ENCODE data around the gene ZNF384. TPM values are rescaled to one million over a fixed set of nuclear protein-coding genes. Genes with fewer than 3 reads are reported as not detected.

ZNF384 gene
- polyA plus RNA-seq, 4 donors, result 68.1 to 109 (median 90.5) TPM

GRCh38 chr12:6631549-6631961 lies 57.6 kb downstream of the ZNF384 start:
- DNase-seq (ENCODE audit: low read depth in 4 of 4, low spot score in 2 of 4), result no peak

- no peak for DNase-seq (ENCODE audit: low read depth in 4 of 4, low spot score in 2 of 4)
Measured at GRCh38 chr12:6630736-6631135, 58.4 kb downstream of the ZNF384 start.

DNA sequence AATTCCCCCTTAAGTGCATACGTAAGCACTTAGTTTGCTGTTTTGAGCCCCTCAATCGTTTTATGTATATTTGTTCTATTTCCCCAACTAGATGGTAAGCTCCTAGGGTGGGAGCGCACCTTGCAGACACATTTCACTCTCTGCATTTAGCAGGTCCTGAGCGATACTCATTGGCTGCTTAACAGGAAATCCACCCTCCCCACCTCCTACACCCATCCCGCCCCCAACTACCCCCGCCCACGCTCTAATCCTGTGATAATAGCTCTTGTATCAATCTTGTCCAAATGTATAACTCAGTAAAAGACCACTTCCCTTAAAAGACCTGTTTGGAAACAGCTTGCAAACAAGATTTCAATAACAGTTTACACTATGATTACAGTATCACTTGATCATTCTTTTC lies 61.6 kb downstream of the ZNF384 start:
- DNase-seq (ENCODE audit: low read depth in 4 of 4, low spot score in 2 of 4), result no peak

DNA sequence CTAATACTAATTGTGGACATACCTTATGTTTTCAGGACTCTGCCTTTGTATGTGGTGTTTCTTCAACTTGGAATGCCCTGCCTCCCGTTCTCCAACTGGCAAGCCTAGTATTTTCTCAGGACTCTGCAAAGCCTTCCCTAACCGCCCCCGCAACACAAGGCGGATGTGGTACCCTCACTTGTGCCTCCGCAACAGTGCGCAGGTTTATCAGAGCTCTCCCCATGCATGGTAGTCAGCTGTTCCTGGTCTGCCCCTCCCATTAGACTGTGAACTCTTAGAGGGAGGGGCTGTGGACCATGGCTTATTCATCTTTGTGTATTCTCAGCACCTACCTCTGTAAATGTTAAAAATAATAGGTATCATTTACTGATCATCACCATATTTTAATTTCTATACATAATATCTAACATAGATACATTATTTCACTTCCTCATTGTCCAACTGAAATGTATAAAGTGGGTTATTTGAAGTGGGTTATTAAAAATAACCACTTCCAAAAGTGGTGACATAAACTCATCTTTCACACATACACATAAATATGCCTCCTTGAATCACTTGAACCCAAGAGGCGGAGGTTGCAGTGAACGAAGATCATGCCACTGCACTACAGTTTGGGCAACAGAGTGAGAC lies 62.4 kb downstream of the ZNF384 start:
- no peak for DNase-seq (ENCODE audit: low read depth in 4 of 4, low spot score in 2 of 4)

GRCh38 chr12:6620885-6621274 lies 68.3 kb downstream of the ZNF384 start:
- DNase-seq (ENCODE audit: low read depth in 4 of 4, low spot score in 2 of 4), result no peak

- DNase-seq (ENCODE audit: low read depth in 4 of 4, low spot score in 2 of 4), result no peak
Measured at GRCh38 chr12:6620137-6620884, 68.9 kb downstream of the ZNF384 start.

DNA sequence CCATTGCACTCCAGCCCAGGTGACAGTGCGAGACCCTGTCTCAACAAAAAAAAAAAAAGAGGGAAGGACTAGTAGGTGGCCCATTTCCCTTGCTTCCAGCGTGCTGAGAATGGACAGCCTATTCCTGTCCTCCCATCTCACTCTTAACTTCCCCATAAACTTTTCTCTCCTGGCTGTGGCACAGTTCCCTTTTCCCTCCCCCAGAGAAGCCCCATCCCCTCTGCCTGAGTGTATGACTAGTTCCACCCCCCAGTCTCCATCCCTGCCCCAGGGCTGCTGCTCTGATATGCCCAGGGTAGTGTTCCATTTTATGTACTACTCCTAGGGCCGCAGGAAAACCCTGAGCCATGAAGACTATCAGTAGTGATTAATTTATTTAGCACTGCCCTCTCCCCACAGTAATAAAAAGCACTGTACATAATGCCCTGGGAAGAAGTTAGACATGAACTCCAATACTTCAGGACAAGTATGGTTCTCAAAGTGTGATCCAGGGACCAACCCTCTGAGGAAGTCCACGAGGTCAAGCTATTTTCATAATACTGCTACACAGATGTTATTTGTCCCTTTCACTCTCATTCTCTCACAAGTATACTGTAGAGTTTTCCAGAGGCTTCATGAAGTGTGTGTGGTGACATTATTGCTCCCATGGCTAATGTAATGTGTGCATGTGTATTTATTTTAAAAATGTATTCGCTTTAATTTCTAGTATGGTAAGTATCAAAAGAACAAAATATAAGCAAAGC lies 70.5 kb downstream of the ZNF384 start:
- no peak for DNase-seq (ENCODE audit: low read depth in 4 of 4, low spot score in 2 of 4)

Other genes starting within 250 kb of the ZNF384 start
- gene CD27, start 244.4 kb downstream of the ZNF384 start, polyA plus RNA-seq (ENCODE audit: insufficient read length in 4 of 4), result 1 to 10 TPM in 2 of 4 donors, under 1 TPM in 2; 0.56 to 2.5 (median 1.3) TPM
- gene TAPBPL, start 237.3 kb downstream of the ZNF384 start, polyA plus RNA-seq (ENCODE audit: insufficient read length in 4 of 4), result 10 to 100 TPM; 15.5 to 25.6 (median 19.5) TPM
- gene VAMP1, start 218.7 kb downstream of the ZNF384 start, polyA plus RNA-seq (ENCODE audit: insufficient read length in 4 of 4), result 10 to 100 TPM in 3 of 4 donors, 1 to 10 TPM in 1; 6.7 to 16.5 (median 10.4) TPM
- gene MRPL51, start 196.1 kb downstream of the ZNF384 start, polyA plus RNA-seq (ENCODE audit: insufficient read length in 4 of 4), result 100 to 1,000 TPM; 153 to 196 (median 177) TPM
- 10 to 100 TPM; 48.2 to 73.2 (median 63.9) TPM for gene NCAPD2, start 195.3 kb downstream of the ZNF384 start, polyA plus RNA-seq (ENCODE audit: insufficient read length in 4 of 4)
- 1,000 to 10,000 TPM; 1,941 to 2,047 (median 1,998) TPM for gene GAPDH, start 154.9 kb downstream of the ZNF384 start, polyA plus RNA-seq (ENCODE audit: insufficient read length in 4 of 4)
- gene IFFO1, start 133.3 kb downstream of the ZNF384 start, polyA plus RNA-seq (ENCODE audit: insufficient read length in 4 of 4), result 10 to 100 TPM; 11.7 to 22.9 (median 15.9) TPM
- gene NOP2, start 121.1 kb downstream of the ZNF384 start, polyA plus RNA-seq (ENCODE audit: insufficient read length in 4 of 4), result 10 to 100 TPM; 24.5 to 37.1 (median 28.7) TPM
- gene CHD4, start 82.0 kb downstream of the ZNF384 start, polyA plus RNA-seq (ENCODE audit: insufficient read length in 4 of 4), result 100 to 1,000 TPM; 269 to 322 (median 294) TPM
- gene LPAR5, start 53.4 kb downstream of the ZNF384 start, polyA plus RNA-seq (ENCODE audit: insufficient read length in 4 of 4), result 1 to 10 TPM; 1.1 to 1.6 (median 1.4) TPM
- gene ACRBP, start 41.9 kb downstream of the ZNF384 start, polyA plus RNA-seq (ENCODE audit: insufficient read length in 4 of 4), result 1 to 10 TPM; 2.4 to 6.6 (median 5.0) TPM
- 100 to 1,000 TPM; 112 to 133 (median 122) TPM for gene ING4, start 26.3 kb downstream of the ZNF384 start, polyA plus RNA-seq (ENCODE audit: insufficient read length in 4 of 4)
- gene PIANP, start 11.4 kb upstream of the ZNF384 start, polyA plus RNA-seq (ENCODE audit: insufficient read length in 4 of 4), result 10 to 100 TPM in 3 of 4 donors, 1 to 10 TPM in 1; 8.1 to 16.8 (median 13.5) TPM
- gene COPS7A, start 34.7 kb upstream of the ZNF384 start, polyA plus RNA-seq (ENCODE audit: insufficient read length in 4 of 4), result 10 to 100 TPM; 64.0 to 69.6 (median 68.9) TPM
- 100 to 1,000 TPM; 189 to 246 (median 222) TPM for gene MLF2, start 63.8 kb upstream of the ZNF384 start, polyA plus RNA-seq (ENCODE audit: insufficient read length in 4 of 4)
- 100 to 1,000 TPM; 529 to 841 (median 623) TPM for gene PTMS, start 77.0 kb upstream of the ZNF384 start, polyA plus RNA-seq (ENCODE audit: insufficient read length in 4 of 4)
- 1 to 10 TPM; 1.1 to 2.6 (median 1.5) TPM for gene LAG3, start 83.1 kb upstream of the ZNF384 start, polyA plus RNA-seq (ENCODE audit: insufficient read length in 4 of 4)
- 10 to 100 TPM; 28.6 to 39.0 (median 29.5) TPM for gene CD4, start 100.2 kb upstream of the ZNF384 start, polyA plus RNA-seq (ENCODE audit: insufficient read length in 4 of 4)
- 10 to 100 TPM; 18.9 to 37.7 (median 35.7) TPM for gene GPR162, start 132.4 kb upstream of the ZNF384 start, polyA plus RNA-seq (ENCODE audit: insufficient read length in 4 of 4)
- gene P3H3, start 139.0 kb upstream of the ZNF384 start, polyA plus RNA-seq (ENCODE audit: insufficient read length in 4 of 4), result 10 to 100 TPM; 23.3 to 37.5 (median 35.6) TPM
- gene GNB3, start 151.6 kb upstream of the ZNF384 start, polyA plus RNA-seq (ENCODE audit: insufficient read length in 4 of 4), result 10 to 100 TPM in 2 of 4 donors, 1 to 10 TPM in 2; 3.1 to 12.0 (median 7.9) TPM
- 10 to 100 TPM; 20.2 to 32.7 (median 26.4) TPM for gene CDCA3, start 161.9 kb upstream of the ZNF384 start, polyA plus RNA-seq (ENCODE audit: insufficient read length in 4 of 4)
- gene USP5, start 162.8 kb upstream of the ZNF384 start, polyA plus RNA-seq (ENCODE audit: insufficient read length in 4 of 4), result 10 to 100 TPM; 58.3 to 73.3 (median 62.3) TPM
- 100 to 1,000 TPM; 518 to 618 (median 580) TPM for gene TPI1, start 178.2 kb upstream of the ZNF384 start, polyA plus RNA-seq (ENCODE audit: insufficient read length in 4 of 4)
- 10 to 100 TPM in 3 of 4 donors, 1 to 10 TPM in 1; 7.8 to 19.8 (median 13.5) TPM for gene SPSB2, start 183.9 kb upstream of the ZNF384 start, polyA plus RNA-seq (ENCODE audit: insufficient read length in 4 of 4)
- gene LRRC23, start 215.4 kb upstream of the ZNF384 start, polyA plus RNA-seq (ENCODE audit: insufficient read length in 4 of 4), result 10 to 100 TPM; 16.5 to 24.5 (median 18.9) TPM
- gene ENO2, start 225.2 kb upstream of the ZNF384 start, polyA plus RNA-seq (ENCODE audit: insufficient read length in 4 of 4), result 10 to 100 TPM in 3 of 4 donors, 1 to 10 TPM in 1; 9.5 to 19.4 (median 14.6) TPM
- 100 to 1,000 TPM in 3 of 4 donors, 10 to 100 TPM in 1; 85.5 to 189 (median 127) TPM for gene ATN1, start 238.6 kb upstream of the ZNF384 start, polyA plus RNA-seq (ENCODE audit: insufficient read length in 4 of 4)

Measured in left renal cortex interstitium (tissue), 4 donors.